ENCODE measurements around the gene GCH1.
A peak's percentile ranks its signal among the peaks of the same experiment; 100 is the strongest.
"Not testable (repeated sequence)": the region's sequence is repeated elsewhere in the genome, so short reads cannot be mapped to it uniquely, and the experiment has no call there.

The GCH1 gene

GRCh38 chr14:54902521-54903420, at the start of gene GCH1:
TSS of gene GCH1 (minus strand) at chr14:54902826. CDS start at chr14:54902663, 163 bp downstream.
- peak; percentile 52 to 57 for DNase-seq (ENCODE audit: low read depth in 2 of 2)

- DNase-seq (ENCODE audit: low read depth in 2 of 2): no peak
Observed at GRCh38 chr14:54947230-54947629, 44.6 kb upstream of the GCH1 start.

GRCh38 chr14:54946500-54946899, 43.9 kb upstream of the GCH1 start:
- no peak for DNase-seq (ENCODE audit: low read depth in 2 of 2)

GRCh38 chr14:54944737-54945391, 42.2 kb upstream of the GCH1 start:
- DNase-seq (ENCODE audit: low read depth in 2 of 2): no peak

- DNase-seq (ENCODE audit: low read depth in 2 of 2): no peak
Observed at GRCh38 chr14:54942913-54943312, 40.3 kb upstream of the GCH1 start.

- no peak for DNase-seq (ENCODE audit: low read depth in 2 of 2)
Observed at GRCh38 chr14:54936816-54937215, 34.2 kb upstream of the GCH1 start.

GRCh38 chr14:54935958-54936357, 33.3 kb upstream of the GCH1 start:
- DNase-seq (ENCODE audit: low read depth in 2 of 2): no peak

- DNase-seq (ENCODE audit: low read depth in 2 of 2): no peak
Observed at GRCh38 chr14:54935100-54935499, 32.5 kb upstream of the GCH1 start.

GRCh38 chr14:54933006-54933405, 30.4 kb upstream of the GCH1 start:
- DNase-seq (ENCODE audit: low read depth in 2 of 2): no peak

- no peak for DNase-seq (ENCODE audit: low read depth in 2 of 2)
Observed at GRCh38 chr14:54931598-54932340, 29.1 kb upstream of the GCH1 start.

- no peak for DNase-seq (ENCODE audit: low read depth in 2 of 2)
Observed at GRCh38 chr14:54931101-54931500, 28.5 kb upstream of the GCH1 start.

GRCh38 chr14:54929556-54929955, 26.9 kb upstream of the GCH1 start:
- no peak for DNase-seq (ENCODE audit: low read depth in 2 of 2)

GRCh38 chr14:54928216-54928615, 25.6 kb upstream of the GCH1 start:
- DNase-seq (ENCODE audit: low read depth in 2 of 2): no peak

GRCh38 chr14:54927551-54927950, 24.9 kb upstream of the GCH1 start:
- DNase-seq (ENCODE audit: low read depth in 2 of 2): no peak

GRCh38 chr14:54926570-54926969, 23.9 kb upstream of the GCH1 start:
- DNase-seq (ENCODE audit: low read depth in 2 of 2): not testable (repeated sequence)

- DNase-seq (ENCODE audit: low read depth in 2 of 2): no peak
Observed at GRCh38 chr14:54922598-54922997, 20.0 kb upstream of the GCH1 start.

GRCh38 chr14:54920052-54920451, 17.4 kb upstream of the GCH1 start:
- no peak for DNase-seq (ENCODE audit: low read depth in 2 of 2)

- DNase-seq (ENCODE audit: low read depth in 2 of 2): no peak
Observed at GRCh38 chr14:54919330-54919729, 16.7 kb upstream of the GCH1 start.

- DNase-seq (ENCODE audit: low read depth in 2 of 2): no peak
Observed at GRCh38 chr14:54918427-54918826, 15.8 kb upstream of the GCH1 start.

GRCh38 chr14:54916101-54916500, 13.5 kb upstream of the GCH1 start:
- DNase-seq (ENCODE audit: low read depth in 2 of 2): no peak

GRCh38 chr14:54909817-54910558, 7.4 kb upstream of the GCH1 start:
- no peak for DNase-seq (ENCODE audit: low read depth in 2 of 2)

GRCh38 chr14:54908973-54909372, 6.3 kb upstream of the GCH1 start:
- DNase-seq (ENCODE audit: low read depth in 2 of 2): not testable (repeated sequence)

Measured in stimulated activated CD8-positive, alpha-beta memory T cell treated with anti-CD3 and anti-CD28 coated beads, Interleukin-7, amount 100 ng/mL, for 1 hour (primary cell).